EL (cell line): ENCODE data around the gene TMTC1.

Experiments
- DNase-seq: peaks from one replicate; pipeline ENCODE4 v3.0.0-alpha.2; 2016

Gene TMTC1

DNA sequence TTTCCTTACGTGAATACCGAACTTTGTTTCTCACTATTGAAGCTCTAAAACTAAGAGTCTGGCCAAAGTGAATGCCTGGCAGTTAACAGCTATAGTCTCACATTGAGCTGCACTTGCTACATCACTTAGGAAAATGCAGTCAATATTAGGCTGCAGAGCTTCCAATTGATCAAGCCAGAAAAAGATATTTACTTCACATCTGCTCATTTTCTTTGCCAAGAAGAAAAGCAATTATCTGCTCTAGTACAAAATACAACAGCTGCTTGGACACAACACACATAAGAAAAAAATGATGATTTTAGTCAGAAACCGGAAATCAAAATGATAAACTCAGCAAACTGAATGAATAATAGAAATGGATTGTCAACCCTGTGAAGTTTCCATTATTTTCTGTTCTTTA, 45.4 kb downstream of the TMTC1 start:
- no peak for DNase-seq

GRCh38 chr12:29737644-29738043, 46.1 kb downstream of the TMTC1 start:
- DNase-seq: no peak

DNA sequence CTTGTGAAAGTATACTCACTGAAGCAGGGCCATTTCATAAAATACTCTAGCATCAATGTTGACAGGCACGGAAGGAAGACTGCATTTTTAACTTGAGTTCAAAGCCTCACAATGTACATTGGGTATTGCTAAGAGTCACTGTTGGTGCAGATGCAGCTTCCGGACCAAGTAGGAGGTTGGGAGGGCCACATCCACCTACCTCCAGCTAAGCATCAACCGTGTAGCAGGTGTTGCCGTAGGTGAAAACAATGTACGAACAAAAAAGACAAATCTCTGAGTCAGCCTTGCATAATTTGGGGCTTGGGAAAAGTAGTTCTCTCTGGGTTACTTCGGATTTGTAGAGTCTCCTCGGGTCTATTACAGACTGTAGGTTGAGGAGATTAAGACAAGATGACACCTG, 48.1 kb downstream of the TMTC1 start:
- DNase-seq: no peak

GRCh38 chr12:29734734-29735133, 49.0 kb downstream of the TMTC1 start:
- DNase-seq: no peak

GRCh38 chr12:29734305-29734704, 49.4 kb downstream of the TMTC1 start:
- DNase-seq: no peak

DNA sequence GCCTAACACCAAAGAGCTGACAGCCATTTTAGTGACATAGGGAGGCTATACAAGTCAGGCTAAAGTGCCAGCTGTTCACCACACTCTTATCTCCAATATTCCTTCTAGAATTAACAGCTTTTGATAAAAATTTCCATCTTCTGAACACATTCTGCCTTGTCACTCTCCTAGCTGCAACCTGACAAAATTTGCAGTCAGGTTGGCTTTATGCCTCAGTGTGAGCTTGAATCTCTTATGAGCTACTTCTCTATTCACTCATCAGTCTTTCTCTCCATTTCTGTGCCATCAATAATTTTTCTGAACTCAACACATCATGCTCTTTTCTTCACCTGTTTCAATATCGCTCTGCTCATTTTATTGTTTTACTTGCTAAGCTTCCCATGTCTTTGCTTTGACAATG, 50.2 kb downstream of the TMTC1 start:
- DNase-seq: no peak

- DNase-seq: no peak
Measured at GRCh38 chr12:29733060-29733459, 50.7 kb downstream of the TMTC1 start.

- DNase-seq: no peak
Measured at GRCh38 chr12:29732593-29732992, 51.1 kb downstream of the TMTC1 start.

DNA sequence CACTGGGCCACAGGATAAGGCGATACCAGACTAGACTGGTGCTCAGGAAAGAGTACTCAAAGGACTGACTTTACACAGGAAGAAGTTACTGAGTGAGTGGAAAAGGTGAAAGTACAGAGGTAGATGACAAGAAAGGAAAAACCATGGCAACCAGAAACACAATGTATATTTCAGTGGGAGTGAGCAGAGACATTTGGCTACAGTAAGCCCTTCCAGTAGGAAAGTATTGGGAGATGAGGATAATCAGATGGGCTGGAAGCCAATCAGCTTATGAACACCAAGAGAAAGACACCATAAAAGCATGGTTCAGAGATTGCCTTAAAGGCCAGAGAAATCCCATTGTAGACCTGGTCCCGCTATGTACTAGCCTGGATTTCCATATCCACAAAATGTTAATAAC, 51.6 kb downstream of the TMTC1 start:
- no peak for DNase-seq

DNA sequence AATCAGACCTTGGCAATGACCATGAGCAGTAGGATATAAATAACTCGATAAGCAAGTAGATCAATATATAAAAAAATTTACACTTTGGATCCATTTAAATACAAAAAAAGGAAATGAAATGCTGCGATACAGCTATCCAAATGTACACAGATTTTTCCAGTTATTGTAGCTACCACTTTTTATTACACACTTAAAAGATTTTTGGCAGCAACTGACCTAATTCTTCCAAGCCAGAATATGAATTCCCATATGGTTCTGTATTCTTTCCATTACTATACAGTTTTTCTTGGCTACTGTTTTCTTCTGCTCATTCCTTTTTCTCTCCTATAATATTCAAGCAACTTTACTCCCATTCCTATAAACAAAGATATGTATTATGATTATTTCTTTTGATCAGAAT, 52.2 kb downstream of the TMTC1 start:
- no peak for DNase-seq

GRCh38 chr12:29730481-29730880, 53.3 kb downstream of the TMTC1 start:
- no peak for DNase-seq

- no peak for DNase-seq
Measured at GRCh38 chr12:29728030-29728429, 55.7 kb downstream of the TMTC1 start.

GRCh38 chr12:29726741-29727348, 56.9 kb downstream of the TMTC1 start:
- no peak for DNase-seq

DNA sequence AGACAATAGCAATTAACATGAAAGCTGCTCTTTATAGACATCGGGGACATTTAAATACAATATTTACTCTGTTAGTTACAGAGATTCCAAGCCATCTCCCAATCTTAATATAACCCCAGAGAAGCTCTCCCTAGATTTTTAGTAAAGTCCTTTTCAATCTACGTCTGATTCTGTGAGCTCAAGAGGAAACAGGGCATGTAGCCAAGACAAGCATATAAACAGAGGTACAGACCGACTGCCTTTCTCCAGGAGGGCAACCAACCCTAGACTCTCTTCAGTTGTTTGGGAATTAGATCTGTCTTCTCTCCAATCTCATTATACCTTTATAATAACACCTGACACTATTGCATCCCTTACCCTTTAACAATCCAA, 57.4 kb downstream of the TMTC1 start:
- DNase-seq: no peak

DNA sequence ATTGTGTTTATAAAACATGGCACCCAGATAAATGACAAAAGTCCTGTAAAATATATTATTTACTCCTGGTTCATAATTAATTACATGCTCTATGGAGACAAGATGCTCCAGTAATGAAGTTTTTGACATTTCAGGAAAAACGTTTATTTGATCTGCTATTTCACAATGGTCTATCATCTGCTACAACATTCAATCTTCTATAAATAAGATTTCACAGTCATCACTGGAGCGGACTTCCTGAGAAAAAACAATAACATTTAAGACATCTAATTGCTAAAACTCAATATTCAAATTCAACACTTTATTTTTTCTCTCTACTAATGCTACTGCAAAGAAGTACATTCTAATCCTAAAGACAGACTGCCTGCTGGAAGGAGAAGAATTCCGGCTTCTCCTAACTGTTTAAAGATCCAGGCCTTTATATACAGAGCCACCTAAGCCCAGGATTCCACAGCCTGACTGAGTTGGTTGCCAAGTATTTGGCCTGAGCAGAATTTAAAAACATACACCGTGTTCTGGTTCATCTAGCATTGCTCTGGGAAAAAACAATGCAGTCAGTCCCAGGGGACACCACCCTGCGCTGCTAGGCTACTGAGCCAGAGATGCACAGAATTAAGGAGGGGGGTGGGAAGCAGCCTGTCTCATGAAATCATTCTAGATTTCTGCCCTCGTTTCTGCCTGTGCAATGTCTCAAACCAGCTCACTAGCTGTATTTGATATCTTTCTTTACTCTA, 58.0 kb downstream of the TMTC1 start:
- no peak for DNase-seq

DNA sequence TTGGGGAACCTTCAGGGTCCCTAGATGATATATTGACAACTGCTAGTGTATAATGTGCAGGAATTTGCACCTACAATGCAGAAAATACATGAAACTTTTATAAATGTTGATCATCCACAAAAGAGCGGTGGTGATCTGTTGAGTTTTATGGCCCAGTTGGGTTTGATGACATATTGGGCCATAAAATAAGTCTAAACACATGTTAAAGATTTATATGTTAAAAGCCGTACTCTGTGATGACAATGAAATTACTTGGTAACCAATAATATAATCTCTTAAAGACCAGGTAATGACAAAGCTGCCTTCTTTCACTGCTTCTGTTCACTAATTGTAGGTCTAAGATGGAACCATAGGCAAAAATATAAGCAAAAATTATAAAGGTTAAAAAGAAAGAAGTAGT, 61.6 kb downstream of the TMTC1 start:
- DNase-seq: no peak

DNA sequence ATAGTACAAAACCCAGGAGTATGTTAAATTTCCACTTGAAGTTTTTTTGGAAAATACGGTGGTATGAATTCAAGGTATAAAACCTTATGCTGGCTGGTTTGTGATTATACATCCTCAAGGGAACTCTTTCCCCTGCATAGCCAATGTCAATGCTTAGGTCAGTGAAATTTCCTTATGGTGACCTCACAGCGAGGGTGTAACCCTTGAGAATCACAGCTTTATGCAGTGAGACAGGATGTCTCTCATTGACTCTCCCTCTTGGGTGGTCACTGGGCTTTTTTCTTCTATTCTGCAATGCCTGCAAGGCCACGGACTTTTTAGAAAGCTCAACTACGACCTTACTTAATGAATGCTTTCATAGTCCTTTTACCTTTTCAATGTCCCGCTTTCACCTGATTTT, 64.4 kb downstream of the TMTC1 start:
- no peak for DNase-seq

- no peak for DNase-seq
Measured at GRCh38 chr12:29717540-29718100, 66.1 kb downstream of the TMTC1 start.

DNA sequence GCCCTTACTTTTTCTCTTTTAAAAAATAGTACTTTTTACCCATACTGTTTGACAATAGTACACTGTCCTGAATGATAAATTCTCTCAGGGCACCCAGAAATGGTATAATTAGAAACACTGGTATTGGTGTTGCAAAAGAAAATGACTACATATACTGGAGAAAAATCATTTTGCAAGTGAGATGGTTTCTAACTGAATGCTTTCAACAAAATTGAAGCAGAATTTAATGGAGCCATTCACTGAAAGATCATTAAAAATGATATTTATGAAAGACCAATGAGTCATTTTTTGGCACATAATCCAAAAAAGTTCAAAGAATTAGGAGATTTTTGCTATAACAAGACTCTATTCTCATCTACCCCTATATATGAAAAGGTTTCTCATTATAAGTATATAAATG, 68.8 kb downstream of the TMTC1 start:
- no peak for DNase-seq

GRCh38 chr12:29713729-29714128, 70.0 kb downstream of the TMTC1 start:
- no peak for DNase-seq

GRCh38 chr12:29711381-29711780, 72.4 kb downstream of the TMTC1 start:
- no peak for DNase-seq

DNA sequence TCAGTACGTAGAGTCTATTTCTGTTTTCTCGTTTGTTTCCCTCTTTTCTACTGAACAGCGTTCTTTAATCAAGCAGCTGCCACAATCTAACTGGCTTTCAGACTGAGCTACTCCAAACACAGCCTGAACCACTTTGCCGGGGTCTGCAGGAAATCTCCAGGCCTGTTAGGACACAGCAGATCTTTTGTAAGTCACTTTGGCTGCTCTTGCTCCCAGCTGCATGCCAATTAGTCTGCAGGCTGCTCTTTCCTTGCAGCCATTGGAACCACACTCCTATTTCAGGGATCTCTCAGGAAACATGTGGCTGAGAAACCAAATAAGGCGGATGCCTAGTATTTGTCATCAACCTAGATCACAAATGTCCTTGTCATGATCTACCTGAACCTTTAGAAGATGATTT, 73.6 kb downstream of the TMTC1 start:
- DNase-seq: no peak

GRCh38 chr12:29709496-29710040, 74.2 kb downstream of the TMTC1 start:
- no peak for DNase-seq

DNA sequence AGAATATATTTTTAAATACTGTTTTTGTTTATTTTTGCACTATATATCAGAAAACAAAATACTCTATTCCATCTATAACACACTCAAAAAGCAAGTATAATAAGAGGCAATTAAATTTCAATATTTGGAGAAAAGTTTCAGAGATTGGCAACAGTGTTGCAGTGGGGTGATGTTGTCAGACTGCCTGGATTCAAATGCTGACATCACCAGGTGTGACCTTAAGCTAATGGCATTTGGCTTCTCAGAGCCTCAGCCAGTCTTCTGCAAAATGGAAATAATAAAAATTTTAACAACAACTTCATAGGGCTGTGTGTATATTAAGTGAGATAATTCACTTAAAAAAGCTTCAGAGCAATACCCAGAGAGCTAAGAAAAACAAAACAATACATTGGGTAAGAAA, 74.7 kb downstream of the TMTC1 start:
- no peak for DNase-seq

GRCh38 chr12:29707846-29708245, 75.9 kb downstream of the TMTC1 start:
- no peak for DNase-seq
